ENCODE results near the gene CRIM1.

- TF ChIP-seq CTCF (IDR thresholded peaks at IDR 0.05; ENCODE audit: low read depth, low read length, missing input control) (peak; percentile 69), ZBTB33 (IDR thresholded peaks at IDR 0.05) (no peak), ATF3 (IDR thresholded peaks at IDR 0.05) (no peak), MAX (IDR thresholded peaks at IDR 0.05) (no peak), REST (IDR thresholded peaks at IDR 0.05) (no peak), EGR1 (IDR thresholded peaks at IDR 0.05; ENCODE audit: low read depth in 2 of 2) (no peak), RAD21 (IDR thresholded peaks at IDR 0.05) (peak; percentile 70 to 78), HNF4G (IDR thresholded peaks at IDR 0.05) (no peak), GABPA (IDR thresholded peaks at IDR 0.05 in 1 of 2, conservative IDR thresholded peaks at IDR 0.05 in 1 of 2) (no peak), NR2F2 (IDR thresholded peaks at IDR 0.05) (no peak), YY1 (IDR thresholded peaks at IDR 0.05) (no peak), SP1 (IDR thresholded peaks at IDR 0.05) (no peak), FOXA1 (IDR thresholded peaks at IDR 0.05) (no peak), JUND (IDR thresholded peaks at IDR 0.05) (no peak)
Observed at GRCh38 chr2:36351736-36352349, 3.7 kb upstream of the CRIM1 start.
